ENCODE measurements around the gene C9orf85. TPM values are rescaled to one million over a fixed set of nuclear protein-coding genes. Genes with fewer than 3 reads are reported as not detected.

Gene C9orf85
- total and polyA plus RNA-seq, 2 donors (not counting 1 experiment from before 2014, with no cell fraction given): 4.3 to 9.6 TPM

DNA sequence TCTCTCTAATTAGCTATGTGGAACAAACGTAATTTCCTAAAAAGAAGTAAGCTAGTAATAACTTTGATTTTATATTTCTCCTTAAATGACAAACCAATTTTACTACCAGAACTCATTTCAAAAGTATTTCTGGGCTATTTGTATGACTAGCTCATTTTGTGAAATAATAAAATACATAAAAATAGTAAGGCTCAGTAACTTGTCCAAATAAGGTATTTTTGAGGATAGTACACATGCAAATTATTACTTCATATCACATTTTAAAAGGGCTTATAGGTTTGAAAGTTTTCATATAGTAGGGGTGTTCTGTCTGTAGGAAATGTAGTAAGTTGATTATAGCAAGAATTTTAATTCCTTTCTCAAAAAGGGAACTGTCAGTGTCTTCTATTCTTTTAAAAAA, 26.5 kb downstream of the C9orf85 start:
- H3K27ac ChIP-seq (ENCODE audit: low read length in 2 of 2): no peak overlapping the region
- no peaks in the 10 kb centered on the region for H3K27me3 ChIP-seq (replicated peaks in 1 of 4; ENCODE audit: control extremely low read depth in 1 of 4, control insufficient read depth in 3 of 4, insufficient read depth in 4 of 4, low read length in 3 of 4)
- H3K4me1 ChIP-seq (ENCODE audit: control insufficient read depth in 2 of 2, insufficient read depth in 2 of 2, low read length in 2 of 2): peaks cover 0 to 9% of the 10 kb centered on the region in 2 donors
- Mint-ChIP-seq H3K4me1 (peaks cover 26% of the 10 kb centered on the region), H3K9me3 (ENCODE audit: insufficient read depth) (peaks cover 2% of the 10 kb centered on the region), H3K4me3 (no peak overlapping the region), H3K27me3 (no peaks in the 10 kb centered on the region), H3K27ac (no peak overlapping the region)
- H3K79me2 ChIP-seq (ENCODE audit: control insufficient read depth, insufficient read depth, low read length): peaks cover 19% of the 10 kb centered on the region
- no peaks in the 10 kb centered on the region for H3K36me3 ChIP-seq (replicated peaks in 1 of 2; ENCODE audit: control extremely low read depth in 1 of 2, control insufficient read depth in 1 of 2, extremely low read depth in 1 of 2, insufficient read depth in 2 of 2, low read length in 1 of 2)
- intact Hi-C loops (cut with micrococcal nuclease): no loop called here
- DNase-seq (no peak), ATAC-seq (ENCODE audit: low read depth) (no peak)
- H3K9ac ChIP-seq (ENCODE audit: low read length): no peak overlapping the region
- H2AFZ ChIP-seq (ENCODE audit: insufficient read depth, low read depth, low read length, poor library complexity, severe bottlenecking): no peak overlapping the region
- H3K4me3 ChIP-seq (ENCODE audit: control extremely low read depth in 1 of 5, extremely low read depth in 1 of 5, insufficient read depth in 1 of 5, low read depth in 2 of 5, low read length in 4 of 5): no peak overlapping the region
- TF ChIP-seq, protein P1, sequence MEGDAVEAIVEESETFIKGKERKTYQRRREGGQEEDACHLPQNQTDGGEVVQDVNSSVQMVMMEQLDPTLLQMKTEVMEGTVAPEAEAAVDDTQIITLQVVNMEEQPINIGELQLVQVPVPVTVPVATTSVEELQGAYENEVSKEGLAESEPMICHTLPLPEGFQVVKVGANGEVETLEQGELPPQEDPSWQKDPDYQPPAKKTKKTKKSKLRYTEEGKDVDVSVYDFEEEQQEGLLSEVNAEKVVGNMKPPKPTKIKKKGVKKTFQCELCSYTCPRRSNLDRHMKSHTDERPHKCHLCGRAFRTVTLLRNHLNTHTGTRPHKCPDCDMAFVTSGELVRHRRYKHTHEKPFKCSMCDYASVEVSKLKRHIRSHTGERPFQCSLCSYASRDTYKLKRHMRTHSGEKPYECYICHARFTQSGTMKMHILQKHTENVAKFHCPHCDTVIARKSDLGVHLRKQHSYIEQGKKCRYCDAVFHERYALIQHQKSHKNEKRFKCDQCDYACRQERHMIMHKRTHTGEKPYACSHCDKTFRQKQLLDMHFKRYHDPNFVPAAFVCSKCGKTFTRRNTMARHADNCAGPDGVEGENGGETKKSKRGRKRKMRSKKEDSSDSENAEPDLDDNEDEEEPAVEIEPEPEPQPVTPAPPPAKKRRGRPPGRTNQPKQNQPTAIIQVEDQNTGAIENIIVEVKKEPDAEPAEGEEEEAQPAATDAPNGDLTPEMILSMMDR (IDR thresholded peaks at IDR 0.05): no peak
- no peak for TF ChIP-seq EZH2 (IDR thresholded peaks at IDR 0.05; ENCODE audit: borderline replicate concordance, insufficient read depth, low read depth, low read length, poor library complexity, severe bottlenecking)
- H3K4me2 ChIP-seq (replicated peaks; ENCODE audit: low read depth, low read length, poor library complexity, severe bottlenecking): no peak overlapping the region
- H4K20me1 ChIP-seq (ENCODE audit: control insufficient read depth, insufficient read depth, low read length, poor library complexity, severe bottlenecking): peaks cover 8% of the 10 kb centered on the region
- WGBS (ENCODE audit: insufficient coverage): no CpG with 5 or more reads among the region's 1 CpG
- POLR2A ChIA-PET: no interaction called here
- H3K9me3 ChIP-seq (ENCODE audit: control extremely low read depth in 1 of 3, control insufficient read depth in 2 of 3, insufficient read depth in 1 of 3, low read length in 2 of 3): no peaks in the 10 kb centered on the region
- CTCF ChIA-PET: no interaction called here

DNA sequence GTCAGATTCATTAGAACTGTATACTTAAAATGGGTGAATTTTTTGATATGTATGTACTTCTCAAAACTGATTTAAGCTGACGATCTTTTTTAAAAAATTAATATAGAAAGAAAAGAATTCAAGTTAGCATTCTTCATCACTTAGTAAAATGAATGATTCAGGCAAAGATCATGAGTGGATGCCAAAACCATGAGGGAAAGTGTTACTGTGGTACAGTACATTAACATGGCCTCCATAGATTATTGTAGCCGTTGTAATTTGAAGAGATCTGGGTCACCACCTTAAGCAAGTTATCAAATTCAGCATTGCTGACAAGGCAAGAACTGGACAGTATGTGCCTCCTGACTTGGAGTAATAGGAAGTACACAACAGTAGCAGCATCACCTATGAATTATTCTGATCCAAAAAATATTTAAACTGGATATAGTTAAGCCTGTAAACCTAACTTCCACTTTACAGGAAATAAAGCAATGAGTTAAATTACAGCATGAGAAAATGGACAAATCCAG, 29.7 kb downstream of the C9orf85 start:
- TF ChIP-seq, protein P1 (IDR thresholded peaks at IDR 0.05): no peak
- TF ChIP-seq EZH2 (IDR thresholded peaks at IDR 0.05; ENCODE audit: borderline replicate concordance, insufficient read depth, low read depth, low read length, poor library complexity, severe bottlenecking): no peak
- intact Hi-C loops (cut with micrococcal nuclease): no loop called here
- ChIA-PET POLR2A (no interaction called here), CTCF (no interaction called here)
- ATAC-seq (ENCODE audit: low read depth) (no peak), DNase-seq (no peak)
- H4K20me1 ChIP-seq (ENCODE audit: control insufficient read depth, insufficient read depth, low read length, poor library complexity, severe bottlenecking): peaks cover 8% of the 10 kb centered on the region
- WGBS (ENCODE audit: insufficient coverage): no CpG with 5 or more reads among the region's 2 CpGs
- Mint-ChIP-seq H3K27me3 (no peaks in the 10 kb centered on the region), H3K4me3 (no peak overlapping the region), H3K27ac (no peak overlapping the region), H3K4me1 (peaks cover 15% of the 10 kb centered on the region), H3K9me3 (ENCODE audit: insufficient read depth) (no peaks in the 10 kb centered on the region)
- H3K79me2 ChIP-seq (ENCODE audit: control insufficient read depth, insufficient read depth, low read length): peaks cover 10% of the 10 kb centered on the region
- no peak overlapping the region for H3K4me3 ChIP-seq (ENCODE audit: control extremely low read depth in 1 of 5, extremely low read depth in 1 of 5, insufficient read depth in 1 of 5, low read depth in 2 of 5, low read length in 4 of 5)
- H3K4me1 ChIP-seq (ENCODE audit: control insufficient read depth in 2 of 2, insufficient read depth in 2 of 2, low read length in 2 of 2): peaks cover 0 to under 1% of the 10 kb centered on the region in 2 donors
- H3K36me3 ChIP-seq (replicated peaks in 1 of 2; ENCODE audit: control extremely low read depth in 1 of 2, control insufficient read depth in 1 of 2, extremely low read depth in 1 of 2, insufficient read depth in 2 of 2, low read length in 1 of 2): no peaks in the 10 kb centered on the region
- H3K4me2 ChIP-seq (replicated peaks; ENCODE audit: low read depth, low read length, poor library complexity, severe bottlenecking): no peak overlapping the region
- no peaks in the 10 kb centered on the region for H3K9me3 ChIP-seq (ENCODE audit: control extremely low read depth in 1 of 3, control insufficient read depth in 2 of 3, insufficient read depth in 1 of 3, low read length in 2 of 3)
- H3K9ac ChIP-seq (ENCODE audit: low read length): no peak overlapping the region
- H2AFZ ChIP-seq (ENCODE audit: insufficient read depth, low read depth, low read length, poor library complexity, severe bottlenecking): no peak overlapping the region
- H3K27me3 ChIP-seq (replicated peaks in 1 of 4; ENCODE audit: control extremely low read depth in 1 of 4, control insufficient read depth in 3 of 4, insufficient read depth in 4 of 4, low read length in 3 of 4): no peaks in the 10 kb centered on the region
- no peak overlapping the region for H3K27ac ChIP-seq (ENCODE audit: low read length in 2 of 2)
